ENCODE data around the gene FAM83E. TPM values are rescaled to one million over a fixed set of nuclear protein-coding genes. Genes with fewer than 3 reads are reported as not detected.

Gene FAM83E
- total RNA-seq, 2 experiments from 2014 or later = 3.8 to 4.7 TPM

GRCh38 chr19:48624067-48624594, 9.3 kb upstream of the FAM83E start:
- DNase-seq (peak; percentile 98), ATAC-seq (peak; percentile 84)
- TF ChIP-seq, protein P1, sequence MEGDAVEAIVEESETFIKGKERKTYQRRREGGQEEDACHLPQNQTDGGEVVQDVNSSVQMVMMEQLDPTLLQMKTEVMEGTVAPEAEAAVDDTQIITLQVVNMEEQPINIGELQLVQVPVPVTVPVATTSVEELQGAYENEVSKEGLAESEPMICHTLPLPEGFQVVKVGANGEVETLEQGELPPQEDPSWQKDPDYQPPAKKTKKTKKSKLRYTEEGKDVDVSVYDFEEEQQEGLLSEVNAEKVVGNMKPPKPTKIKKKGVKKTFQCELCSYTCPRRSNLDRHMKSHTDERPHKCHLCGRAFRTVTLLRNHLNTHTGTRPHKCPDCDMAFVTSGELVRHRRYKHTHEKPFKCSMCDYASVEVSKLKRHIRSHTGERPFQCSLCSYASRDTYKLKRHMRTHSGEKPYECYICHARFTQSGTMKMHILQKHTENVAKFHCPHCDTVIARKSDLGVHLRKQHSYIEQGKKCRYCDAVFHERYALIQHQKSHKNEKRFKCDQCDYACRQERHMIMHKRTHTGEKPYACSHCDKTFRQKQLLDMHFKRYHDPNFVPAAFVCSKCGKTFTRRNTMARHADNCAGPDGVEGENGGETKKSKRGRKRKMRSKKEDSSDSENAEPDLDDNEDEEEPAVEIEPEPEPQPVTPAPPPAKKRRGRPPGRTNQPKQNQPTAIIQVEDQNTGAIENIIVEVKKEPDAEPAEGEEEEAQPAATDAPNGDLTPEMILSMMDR (IDR thresholded peaks at IDR 0.05) = no peak
- peak overlapping the region; percentile 73 for H3K4me3 Mint-ChIP-seq
- intact Hi-C loops (cut with micrococcal nuclease) = no loop called here
- peak overlapping the region; percentile 91 for H3K27ac Mint-ChIP-seq
- ChIA-PET CTCF (interaction anchor here (0.8 to 1.2 kb wide), 3 partner anchors 10 to 118 kb away, joined by 3 to 4 read pairs (median 4); no protein-coding TSS in a partner anchor), POLR2A (interaction anchor here (0.8 to 10.8 kb wide), 5 partner anchors 6 to 100 kb away, joined by 3 to 154 read pairs (median 3); no protein-coding TSS in a partner anchor)
- peaks cover 28% of the 10 kb centered on the region for H3K36me3 Mint-ChIP-seq (ENCODE audit: low read depth)
- H3K4me1 Mint-ChIP-seq (ENCODE audit: low read depth) = peaks cover 45% of the 10 kb centered on the region
- H3K27me3 Mint-ChIP-seq = no peaks in the 10 kb centered on the region
- no peaks in the 10 kb centered on the region for H3K9me3 Mint-ChIP-seq

GRCh38 chr19:48623556-48624066, 8.7 kb upstream of the FAM83E start:
- ATAC-seq (no peak), DNase-seq (no peak)
- ChIA-PET POLR2A (interaction anchor here (0.8 to 10.8 kb wide), 5 partner anchors 7 to 101 kb away, joined by 3 to 154 read pairs (median 3); no protein-coding TSS in a partner anchor), CTCF (interaction anchor here (0.8 to 1.2 kb wide), 3 partner anchors 10 to 118 kb away, joined by 3 to 4 read pairs (median 4); no protein-coding TSS in a partner anchor)
- TF ChIP-seq, protein P1 (IDR thresholded peaks at IDR 0.05) = no peak
- Mint-ChIP-seq H3K9me3 (no peaks in the 10 kb centered on the region), H3K36me3 (ENCODE audit: low read depth) (peaks cover 30% of the 10 kb centered on the region), H3K27me3 (no peaks in the 10 kb centered on the region), H3K4me3 (peak overlapping the region; percentile 73), H3K4me1 (ENCODE audit: low read depth) (peaks cover 45% of the 10 kb centered on the region), H3K27ac (peak overlapping the region; percentile 91)
- intact Hi-C loops (cut with micrococcal nuclease) = no loop called here

DNA sequence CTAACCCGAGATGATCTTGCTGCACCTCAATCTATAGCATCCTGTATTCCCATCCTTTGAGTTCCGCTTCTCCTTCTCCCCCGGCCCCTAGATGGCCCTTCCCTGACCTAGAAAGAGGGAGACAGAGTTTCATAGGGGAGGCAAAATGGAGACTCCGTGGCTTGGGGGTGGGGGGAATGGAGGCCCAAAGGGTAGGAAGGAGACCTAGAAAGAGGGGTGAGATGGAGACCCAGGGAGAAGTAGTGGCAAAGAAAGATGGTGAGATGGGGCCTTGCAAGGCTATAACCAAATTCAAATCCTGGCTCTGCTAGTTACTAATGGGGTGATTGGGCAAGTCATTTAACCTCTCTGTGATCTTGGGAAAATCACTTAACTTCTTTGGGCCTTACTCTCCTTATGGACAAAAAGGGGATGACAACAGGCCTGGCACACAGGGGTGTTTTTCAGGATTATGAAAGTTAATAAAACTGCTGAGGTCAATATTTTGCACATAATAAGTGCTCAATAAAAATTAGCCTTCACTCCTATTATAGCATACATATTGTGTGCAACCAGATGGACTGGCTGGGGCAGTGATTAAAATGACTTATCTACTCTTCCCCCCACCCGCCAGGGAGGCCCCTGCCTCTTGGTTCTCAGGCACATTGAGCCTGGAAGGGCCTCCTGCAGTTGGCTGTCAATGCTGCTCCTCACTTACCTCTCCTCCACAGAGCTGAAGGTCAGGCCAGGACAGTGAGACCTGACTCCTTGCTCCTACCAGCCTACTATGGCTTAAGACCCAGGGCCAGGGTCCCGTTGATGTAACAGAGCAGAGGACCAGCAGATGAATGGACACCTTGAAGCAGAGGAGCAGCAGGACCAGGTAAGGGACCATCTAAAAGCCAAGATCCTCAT, 5.1 kb upstream of the FAM83E start:
- POLR2A ChIA-PET = interaction anchor here (0.6 to 10.8 kb wide), 11 partner anchors 11 to 254 kb away, joined by 3 to 154 read pairs (median 6); partner anchors contain the start of genes DBP and SPACA4
- Mint-ChIP-seq H3K27me3 (no peaks in the 10 kb centered on the region), H3K4me1 (ENCODE audit: low read depth) (peaks cover 43% of the 10 kb centered on the region), H3K4me3 (peak overlapping the region; percentile 93), H3K27ac (peak overlapping the region; percentile 100), H3K9me3 (no peaks in the 10 kb centered on the region), H3K36me3 (ENCODE audit: low read depth) (peaks cover 62% of the 10 kb centered on the region)
- ATAC-seq (no peak), DNase-seq (no peak)
- intact Hi-C loops (cut with micrococcal nuclease) = no loop called here
- CTCF ChIA-PET = interaction anchor here (1.0 to 3.6 kb wide), 3 partner anchors 11 to 286 kb away, joined by 4 to 14 read pairs (median 5); partner anchors contain the start of gene CA11
- TF ChIP-seq, protein P1 (IDR thresholded peaks at IDR 0.05) = no peak

DNA sequence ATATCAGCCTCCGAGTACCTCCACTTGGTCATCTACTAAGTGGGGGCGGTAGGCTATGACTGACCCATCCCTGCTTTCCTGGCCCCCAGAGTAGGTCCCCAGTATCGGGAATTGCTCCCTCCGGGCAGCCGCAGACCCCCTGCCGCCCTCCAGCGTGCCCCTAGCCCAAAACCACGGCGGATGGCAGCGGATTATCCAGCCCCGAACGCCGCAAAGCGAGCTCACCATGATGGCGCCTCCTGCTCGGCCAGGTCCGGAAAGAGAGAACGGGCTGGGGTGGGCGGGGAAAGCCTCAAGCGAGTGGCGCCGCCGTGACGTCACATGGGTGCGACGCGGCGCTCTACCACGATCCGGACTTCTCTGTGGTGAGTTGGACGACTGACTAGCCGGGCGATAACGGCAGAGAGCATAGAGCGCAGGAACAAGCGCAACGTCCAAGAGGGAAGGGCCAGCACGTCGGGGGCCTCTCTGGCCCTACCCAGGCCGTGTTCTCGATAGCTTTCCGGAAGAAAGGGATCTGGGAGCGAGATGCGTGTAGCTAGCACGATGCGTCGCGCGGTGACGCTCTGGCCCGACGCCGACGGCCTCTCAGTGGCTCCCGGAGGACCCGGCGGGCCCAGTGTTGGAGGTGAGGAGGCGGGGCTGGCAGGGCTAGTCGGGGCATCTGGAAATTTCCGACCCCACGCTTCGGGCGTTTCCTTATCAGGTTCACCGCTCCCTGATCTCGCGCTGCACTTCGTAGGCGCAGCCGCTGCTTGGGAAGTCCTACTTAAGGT, 4.2 kb upstream of the FAM83E start, which contains the start of the genes RPL18 and SPHK2:
TSS of gene RPL18 (minus strand) at position 263 of the 776 bp plus-strand sequence. CDS start at position 228, 35 bp downstream.
TSS of gene SPHK2 (plus strand) at position 591 of the 776 bp plus-strand sequence. CDS start 1,009 bp downstream, outside the sequence.
- POLR2A ChIA-PET = interaction anchor here (0.6 to 10.8 kb wide), 15 partner anchors 11 to 290 kb away, joined by 3 to 154 read pairs (median 5); partner anchors contain the start of genes DBP, SPACA4, SYNGR4 and TMEM143
- H3K36me3 Mint-ChIP-seq (ENCODE audit: low read depth) = peaks cover 62% of the 10 kb centered on the region
- CTCF ChIA-PET = interaction anchor here (0.6 to 3.6 kb wide), 5 partner anchors 11 to 285 kb away, joined by 3 to 14 read pairs (median 5); partner anchors contain the start of gene CA11
- TF ChIP-seq, protein P1 (IDR thresholded peaks at IDR 0.05) = no peak
- H3K9me3 Mint-ChIP-seq = no peaks in the 10 kb centered on the region
- ATAC-seq (peak; percentile 76), DNase-seq (peak; percentile 98)
- H3K27ac Mint-ChIP-seq = peak within 1 kb of the TSS; percentile 100
- intact Hi-C loops (cut with micrococcal nuclease) = no loop called here
- H3K4me3 Mint-ChIP-seq = peak within 1 kb of the TSS; percentile 93
- peaks cover 38% of the 10 kb centered on the region for H3K4me1 Mint-ChIP-seq (ENCODE audit: low read depth)
- no peaks in the 10 kb centered on the region for H3K27me3 Mint-ChIP-seq

Measured in activated CD8-positive, alpha-beta T cell treated with anti-CD3 and anti-CD28 coated beads for 36 hours (primary cell).